ENCODE data around the gene TIE1.

Gene TIE1

DNA sequence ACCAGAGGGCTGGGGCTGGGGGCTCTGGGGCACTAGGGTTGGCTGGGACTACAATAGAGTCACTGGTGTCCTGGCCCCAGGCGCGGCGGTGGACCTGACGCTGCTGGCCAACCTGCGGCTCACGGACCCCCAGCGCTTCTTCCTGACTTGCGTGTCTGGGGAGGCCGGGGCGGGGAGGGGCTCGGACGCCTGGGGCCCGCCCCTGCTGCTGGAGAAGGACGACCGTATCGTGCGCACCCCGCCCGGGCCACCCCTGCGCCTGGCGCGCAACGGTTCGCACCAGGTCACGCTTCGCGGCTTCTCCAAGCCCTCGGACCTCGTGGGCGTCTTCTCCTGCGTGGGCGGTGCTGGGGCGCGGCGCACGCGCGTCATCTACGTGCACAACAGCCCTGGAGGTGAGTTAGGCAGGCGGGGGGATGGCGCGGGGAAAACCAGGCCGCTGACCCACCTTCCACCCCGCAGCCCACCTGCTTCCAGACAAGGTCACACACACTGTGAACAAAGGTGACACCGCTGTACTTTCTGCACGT is 4.1 kb downstream of the TIE1 start:
- Histone ChIP-seq H2BK120ac (ENCODE audit: low read depth, low read length) (no peak overlapping the region), H3K4ac (ENCODE audit: low read depth, low read length) (no peak overlapping the region), H3K27ac (ENCODE audit: low read depth, low read length) (no peak overlapping the region), H3K4me2 (ENCODE audit: low read length) (no peak overlapping the region), H3K4me3 (ENCODE audit: low read length) (no peak overlapping the region), H3K9ac (ENCODE audit: low read length) (no peak overlapping the region), H3K4me1 (ENCODE audit: control insufficient read depth, low read depth, low read length) (no peaks in the 10 kb centered on the region), H3K79me1 (ENCODE audit: low read length) (no peaks in the 10 kb centered on the region), H4K8ac (ENCODE audit: low read depth, low read length) (no peak overlapping the region), H2BK15ac (replicated peaks; ENCODE audit: low read depth) (no peak overlapping the region), H3K79me2 (ENCODE audit: control insufficient read depth, insufficient read depth, low read length) (no peaks in the 10 kb centered on the region), H3K23ac (ENCODE audit: low read length) (no peak overlapping the region), H3K36me3 (ENCODE audit: control insufficient read depth, insufficient read depth, low read length) (no peaks in the 10 kb centered on the region), H2BK5ac (ENCODE audit: low read length) (no peak overlapping the region), H3K56ac (ENCODE audit: low read length) (no peak overlapping the region), H2AK5ac (ENCODE audit: low read length) (no peak overlapping the region), H3K27me3 (ENCODE audit: insufficient read depth, low read length, poor library complexity) (no peaks in the 10 kb centered on the region), H4K5ac (ENCODE audit: low read length) (no peak overlapping the region), H3K18ac (ENCODE audit: low read length) (no peak overlapping the region)
- no CpG with 5 or more reads among the region's 46 CpGs for WGBS (ENCODE audit: extremely low coverage, insufficient coverage, low lambda C conversion rate)
- DNase-seq = no peak

DNA sequence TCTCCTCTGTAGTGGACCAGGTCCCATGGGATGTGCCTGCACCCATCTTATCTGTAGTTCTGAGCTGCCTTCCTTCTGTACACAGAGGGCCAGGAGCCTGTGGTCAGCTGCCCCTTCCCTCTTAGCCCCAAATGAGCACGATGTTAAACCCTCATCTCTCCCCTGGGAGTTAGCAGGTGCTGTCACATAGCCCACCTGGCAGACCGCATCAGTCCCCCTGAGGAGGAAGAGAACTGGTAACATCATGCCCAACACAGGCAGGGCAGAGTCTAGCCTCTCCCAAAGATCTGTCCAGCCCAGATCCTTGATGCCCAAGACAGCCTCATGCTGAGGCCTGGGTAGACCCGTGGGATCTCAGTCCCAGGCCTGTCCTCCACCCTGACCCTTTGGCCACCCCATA is 4.7 kb downstream of the TIE1 start:
- Histone ChIP-seq H2BK15ac (replicated peaks; ENCODE audit: low read depth) (no peak overlapping the region), H2BK5ac (ENCODE audit: low read length) (no peak overlapping the region), H2BK120ac (ENCODE audit: low read depth, low read length) (no peak overlapping the region), H3K79me1 (ENCODE audit: low read length) (no peaks in the 10 kb centered on the region), H3K4ac (ENCODE audit: low read depth, low read length) (no peak overlapping the region), H3K23ac (ENCODE audit: low read length) (no peak overlapping the region), H4K5ac (ENCODE audit: low read length) (no peak overlapping the region), H3K27me3 (ENCODE audit: insufficient read depth, low read length, poor library complexity) (no peaks in the 10 kb centered on the region), H3K4me2 (ENCODE audit: low read length) (no peak overlapping the region), H3K56ac (ENCODE audit: low read length) (no peak overlapping the region), H4K8ac (ENCODE audit: low read depth, low read length) (no peak overlapping the region), H3K27ac (ENCODE audit: low read depth, low read length) (no peak overlapping the region), H3K36me3 (ENCODE audit: control insufficient read depth, insufficient read depth, low read length) (no peaks in the 10 kb centered on the region), H3K4me3 (ENCODE audit: low read length) (no peak overlapping the region), H3K9ac (ENCODE audit: low read length) (no peak overlapping the region), H2AK5ac (ENCODE audit: low read length) (no peak overlapping the region), H3K18ac (ENCODE audit: low read length) (no peak overlapping the region), H3K4me1 (ENCODE audit: control insufficient read depth, low read depth, low read length) (no peaks in the 10 kb centered on the region), H3K79me2 (ENCODE audit: control insufficient read depth, insufficient read depth, low read length) (no peaks in the 10 kb centered on the region)
- WGBS (ENCODE audit: extremely low coverage, insufficient coverage, low lambda C conversion rate) = no CpG with 5 or more reads among the region's 3 CpGs
- DNase-seq = no peak

DNA sequence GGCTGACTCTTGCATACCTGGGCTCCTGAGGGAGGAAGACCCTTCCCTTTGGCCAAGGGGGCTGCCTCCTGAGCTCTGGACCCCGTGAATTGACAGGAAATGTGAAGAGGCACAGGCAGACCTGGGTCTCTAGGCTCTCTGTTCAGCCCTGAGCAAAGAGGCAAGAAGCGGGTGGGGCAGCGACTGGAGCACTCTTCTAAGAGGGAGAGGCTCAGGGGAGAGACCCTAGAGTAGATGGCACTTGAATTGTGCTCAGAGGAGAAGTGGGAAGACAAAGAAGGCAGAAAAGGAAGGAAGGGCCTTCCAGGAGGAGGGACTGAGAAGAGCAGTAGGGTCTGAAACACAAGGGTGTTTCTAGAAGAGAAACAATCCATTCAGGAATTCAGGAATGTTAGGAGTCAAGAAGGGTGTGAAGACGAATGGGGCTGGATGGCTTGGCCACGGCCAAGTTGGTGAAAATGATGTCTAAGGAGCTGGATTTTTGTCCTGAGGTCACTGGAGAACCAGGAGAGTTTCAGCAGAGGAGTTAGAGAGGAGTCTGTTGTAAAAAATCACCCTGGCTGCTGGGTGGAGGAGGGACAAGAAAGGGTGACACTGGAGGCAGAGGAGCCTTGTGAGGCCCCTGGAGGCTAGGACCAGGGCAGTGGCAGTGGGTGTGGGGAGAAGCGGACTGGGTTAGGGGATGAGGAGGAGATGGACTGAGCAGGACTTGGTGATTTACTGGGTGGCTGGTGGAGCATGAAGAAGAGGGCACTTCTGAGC is 5.3 kb downstream of the TIE1 start:
- DNase-seq = peak; percentile 37
- H4K5ac ChIP-seq (ENCODE audit: low read length) = no peak overlapping the region

DNA sequence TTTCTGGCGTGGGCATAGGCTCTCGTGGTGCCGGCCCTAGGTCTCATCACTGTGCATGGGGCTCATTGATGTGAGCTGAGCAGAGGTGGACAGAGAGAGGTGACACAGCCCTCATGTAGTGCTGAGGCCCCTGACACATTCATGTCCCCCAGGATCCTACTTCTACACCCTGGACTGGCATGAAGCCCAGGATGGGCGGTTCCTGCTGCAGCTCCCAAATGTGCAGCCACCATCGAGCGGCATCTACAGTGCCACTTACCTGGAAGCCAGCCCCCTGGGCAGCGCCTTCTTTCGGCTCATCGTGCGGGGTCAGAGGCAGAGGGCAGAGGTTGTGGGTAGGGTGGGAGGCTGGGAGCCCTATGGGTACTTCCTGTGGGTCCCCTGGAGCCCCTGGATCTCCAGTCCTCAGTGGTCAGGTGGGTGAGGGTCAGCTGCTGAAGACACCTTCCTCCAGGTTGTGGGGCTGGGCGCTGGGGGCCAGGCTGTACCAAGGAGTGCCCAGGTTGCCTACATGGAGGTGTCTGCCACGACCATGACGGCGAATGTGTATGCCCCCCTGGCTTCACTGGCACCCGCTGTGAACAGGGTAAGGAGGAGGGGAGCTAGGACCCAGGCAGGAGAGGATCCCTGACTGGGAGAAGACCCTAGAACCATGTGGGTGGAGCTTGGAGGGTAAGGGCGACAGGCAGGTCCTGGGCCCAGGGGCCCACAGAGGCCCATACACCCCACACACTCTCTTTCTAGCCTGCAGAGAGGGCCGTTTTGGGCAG is 6.1 kb downstream of the TIE1 start:
- no peak overlapping the region for H3K18ac ChIP-seq (ENCODE audit: low read length)
- H3K4me3 ChIP-seq (ENCODE audit: low read length) = no peak overlapping the region
- WGBS (ENCODE audit: extremely low coverage, insufficient coverage, low lambda C conversion rate) = no CpG with 5 or more reads among the region's 17 CpGs
- no peaks in the 10 kb centered on the region for H3K79me2 ChIP-seq (ENCODE audit: control insufficient read depth, insufficient read depth, low read length)
- no peak for DNase-seq
- H2BK5ac ChIP-seq (ENCODE audit: low read length) = no peak overlapping the region
- H4K5ac ChIP-seq (ENCODE audit: low read length) = no peak overlapping the region
- H3K23ac ChIP-seq (ENCODE audit: low read length) = no peak overlapping the region
- H3K4ac ChIP-seq (ENCODE audit: low read depth, low read length) = no peak overlapping the region
- H3K4me2 ChIP-seq (ENCODE audit: low read length) = no peak overlapping the region
- H3K4me1 ChIP-seq (ENCODE audit: control insufficient read depth, low read depth, low read length) = no peaks in the 10 kb centered on the region
- no peak overlapping the region for H3K9ac ChIP-seq (ENCODE audit: low read length)
- no peaks in the 10 kb centered on the region for H3K79me1 ChIP-seq (ENCODE audit: low read length)
- H2BK120ac ChIP-seq (ENCODE audit: low read depth, low read length) = no peak overlapping the region
- H2BK15ac ChIP-seq (replicated peaks; ENCODE audit: low read depth) = no peak overlapping the region
- H3K36me3 ChIP-seq (ENCODE audit: control insufficient read depth, insufficient read depth, low read length) = no peaks in the 10 kb centered on the region
- no peak overlapping the region for H2AK5ac ChIP-seq (ENCODE audit: low read length)
- H3K56ac ChIP-seq (ENCODE audit: low read length) = no peak overlapping the region
- H4K8ac ChIP-seq (ENCODE audit: low read depth, low read length) = no peak overlapping the region
- H3K27ac ChIP-seq (ENCODE audit: low read depth, low read length) = no peak overlapping the region
- no peaks in the 10 kb centered on the region for H3K27me3 ChIP-seq (ENCODE audit: insufficient read depth, low read length, poor library complexity)

More for the DNA sequence above, 5.3 kb downstream of the TIE1 start:
- Histone ChIP-seq H3K18ac (ENCODE audit: low read length) (no peak overlapping the region), H2BK120ac (ENCODE audit: low read depth, low read length) (no peak overlapping the region), H3K79me1 (ENCODE audit: low read length) (no peaks in the 10 kb centered on the region), H3K4ac (ENCODE audit: low read depth, low read length) (no peak overlapping the region), H3K27ac (ENCODE audit: low read depth, low read length) (no peak overlapping the region), H2AK5ac (ENCODE audit: low read length) (no peak overlapping the region), H3K79me2 (ENCODE audit: control insufficient read depth, insufficient read depth, low read length) (no peaks in the 10 kb centered on the region), H3K56ac (ENCODE audit: low read length) (no peak overlapping the region), H3K23ac (ENCODE audit: low read length) (no peak overlapping the region), H3K4me2 (ENCODE audit: low read length) (no peak overlapping the region), H3K36me3 (ENCODE audit: control insufficient read depth, insufficient read depth, low read length) (no peaks in the 10 kb centered on the region), H3K4me3 (ENCODE audit: low read length) (no peak overlapping the region), H2BK5ac (ENCODE audit: low read length) (no peak overlapping the region), H2BK15ac (replicated peaks; ENCODE audit: low read depth) (no peak overlapping the region), H3K27me3 (ENCODE audit: insufficient read depth, low read length, poor library complexity) (no peaks in the 10 kb centered on the region), H3K4me1 (ENCODE audit: control insufficient read depth, low read depth, low read length) (no peaks in the 10 kb centered on the region), H4K8ac (ENCODE audit: low read depth, low read length) (no peak overlapping the region), H3K9ac (ENCODE audit: low read length) (no peak overlapping the region)
- WGBS (ENCODE audit: extremely low coverage, insufficient coverage, low lambda C conversion rate) = no CpG with 5 or more reads among the region's 6 CpGs

DNA sequence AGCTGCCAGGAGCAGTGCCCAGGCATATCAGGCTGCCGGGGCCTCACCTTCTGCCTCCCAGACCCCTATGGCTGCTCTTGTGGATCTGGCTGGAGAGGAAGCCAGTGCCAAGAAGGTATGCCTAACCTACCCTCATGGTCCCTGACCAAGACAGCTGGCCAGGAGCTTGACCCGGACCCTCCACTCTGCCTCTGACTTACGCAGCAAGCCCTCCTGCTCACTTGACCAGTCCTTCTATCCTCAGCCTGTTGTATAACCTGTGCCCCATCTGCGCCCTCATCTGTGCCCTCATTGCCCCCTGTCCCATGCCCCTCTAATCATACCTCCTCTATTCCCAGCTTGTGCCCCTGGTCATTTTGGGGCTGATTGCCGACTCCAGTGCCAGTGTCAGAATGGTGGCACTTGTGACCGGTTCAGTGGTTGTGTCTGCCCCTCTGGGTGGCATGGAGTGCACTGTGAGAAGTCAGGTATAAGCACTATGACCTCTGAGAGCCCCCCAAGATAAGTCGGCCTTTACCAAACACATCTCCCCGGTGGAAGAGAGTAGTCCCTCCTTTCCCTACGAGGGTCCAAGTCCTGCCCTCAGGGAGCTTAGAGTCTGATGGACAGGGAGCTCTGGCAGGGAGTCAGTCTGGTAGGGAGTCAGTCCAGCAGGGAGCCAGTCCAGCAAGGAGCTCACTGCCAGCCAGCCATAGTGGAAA is 6.8 kb downstream of the TIE1 start:
- no peak for DNase-seq
- Histone ChIP-seq H4K8ac (ENCODE audit: low read depth, low read length) (no peak overlapping the region), H3K27ac (ENCODE audit: low read depth, low read length) (no peak overlapping the region), H3K4me2 (ENCODE audit: low read length) (no peak overlapping the region), H3K56ac (ENCODE audit: low read length) (no peak overlapping the region), H3K4me1 (ENCODE audit: control insufficient read depth, low read depth, low read length) (no peaks in the 10 kb centered on the region), H4K5ac (ENCODE audit: low read length) (no peak overlapping the region), H2BK15ac (replicated peaks; ENCODE audit: low read depth) (no peak overlapping the region), H3K9ac (ENCODE audit: low read length) (no peak overlapping the region), H2BK5ac (ENCODE audit: low read length) (no peak overlapping the region), H3K4ac (ENCODE audit: low read depth, low read length) (no peak overlapping the region), H2BK120ac (ENCODE audit: low read depth, low read length) (no peak overlapping the region), H3K27me3 (ENCODE audit: insufficient read depth, low read length, poor library complexity) (no peaks in the 10 kb centered on the region), H3K4me3 (ENCODE audit: low read length) (no peak overlapping the region), H3K18ac (ENCODE audit: low read length) (no peak overlapping the region), H3K36me3 (ENCODE audit: control insufficient read depth, insufficient read depth, low read length) (no peaks in the 10 kb centered on the region), H3K79me2 (ENCODE audit: control insufficient read depth, insufficient read depth, low read length) (no peaks in the 10 kb centered on the region), H3K23ac (ENCODE audit: low read length) (no peak overlapping the region), H3K79me1 (ENCODE audit: low read length) (no peaks in the 10 kb centered on the region), H2AK5ac (ENCODE audit: low read length) (no peak overlapping the region)
- WGBS (ENCODE audit: extremely low coverage, insufficient coverage, low lambda C conversion rate) = no CpG with 5 or more reads among the region's 9 CpGs
